Stomach (tissue), 9 donors: ENCODE results near the gene INSIG2. TPM values are rescaled to one million over a fixed set of nuclear protein-coding genes. Genes with fewer than 3 reads are reported as not detected.

Source experiments
- DNase-seq, 2 donors: peaks; one replicate each; pipeline versions ENCODE4 v3.0.0 to v3.0.0-alpha.2; 2013 to 2019
- H3K27ac ChIP-seq, 5 donors: fragments of 200-600 bp in 4 of 5; sonication (generic) in 4 of 5; one replicate each; pipeline ENCODE4 v1.5.1; 2013 to 2019; ENCODE audit warnings: mild to moderate bottlenecking in 1 of 5, moderate library complexity in 1 of 5
- H3K27me3 ChIP-seq, 3 donors: fragments of 200-600 bp; sonication (generic); one replicate each; pipeline ENCODE4 v1.5.1; 2017 to 2019; ENCODE audit warnings: mixed run types in 1 of 3
- H3K36me3 ChIP-seq, 4 donors: fragments of 200-600 bp; sonication (generic); 1 replicate in 3 of 4; 2 replicates in 1 of 4; pipeline ENCODE4 v1.5.1; 2016 to 2019
- H3K4me1 ChIP-seq, 4 donors: fragments of 200-600 bp; sonication (generic); one replicate each; pipeline ENCODE4 v1.5.1; 2016 to 2019
- H3K4me3 ChIP-seq, 4 donors: fragments of 200-600 bp; sonication (generic) in 3 of 4; one replicate each; pipeline ENCODE4 v1.5.1; 2016 to 2019; ENCODE audit warnings: mild to moderate bottlenecking in 1 of 4
- H3K9me3 ChIP-seq, 4 donors: fragments of 200-600 bp; sonication (generic); one replicate each; pipeline ENCODE4 v1.5.1; 2016 to 2019
- CTCF ChIP-seq, 7 experiments: fragments of 450-650 bp in 4 of 7; fragments of 200-600 bp in 3 of 7; sonication (generic) in 3 of 7; IDR thresholded peaks; one replicate each; pipeline ENCODE4 v1.5.1; 2016 to 2019; ENCODE audit warnings: antibody characterized with exemption in 7 of 7, control low read depth in 2 of 7, mild to moderate bottlenecking in 1 of 7
- EP300 ChIP-seq: sonication (generic); formaldehyde crosslinking; IDR thresholded peaks from one replicate; pipeline ENCODE4 v1.6.1; 2017; ENCODE audit warnings: antibody characterized with exemption
- POLR2A ChIP-seq, 4 donors: fragments of 450-650 bp; IDR thresholded peaks; one replicate each; pipeline ENCODE4 v1.6.1; 2016; ENCODE audit warnings: antibody characterized with exemption in 4 of 4, control low read depth in 2 of 4, mild to moderate bottlenecking in 1 of 4, moderate library complexity in 1 of 4
- POLR2AphosphoS5 ChIP-seq, 3 donors: sonication (generic); formaldehyde crosslinking; IDR thresholded peaks; one replicate each; pipeline ENCODE4 v1.6.1; 2016; ENCODE audit warnings: antibody characterized with exemption in 3 of 3
- WGBS, 5 donors: extraction: QIAGEN DNeasy Blood & Tissue Kit in 3 of 5; methylation state at CpG; one replicate each; pipeline versions ENCODE4 v1.1.5 to v1.1.7; 2013 to 2018; 5-methylcytosine and 5-hydroxymethylcytosine counted together
- intact Hi-C: fragments of 100-400 bp; cut with DNase I; formaldehyde crosslinking; loops from one replicate; pipeline ENCODE4 v1.15.1; 2023; ENCODE audit warnings: low total_unique reads
- polyA plus RNA-seq, 3 donors: library from polyadenylated mRNA; stranded (reverse); fragments of 200-250 nt; gene quantifications; one replicate each; pipeline ENCODE4 v1.2.3, GENCODE V29; 2013
- total RNA-seq, 5 donors: library from RNA; depleted of rRNA; stranded (reverse); fragments of >200 nt; gene quantifications; one replicate each; pipeline versions ENCODE4 v1.1.0 to v1.2.3, GENCODE V29; 2014 to 2016
- donor health status: healthy with polysubstance abuse.
- donor health status: Bipolar disorder and iron deficiency.
- donor health status: healthy.

Gene INSIG2
- total and polyA plus RNA-seq, 8 donors = 6.7 to 37.8 (median 10.4) TPM

GRCh38 chr2:118112771-118113334 lies 24.6 kb downstream of the INSIG2 start:
- Histone ChIP-seq H3K36me3 (peaks cover 8 to 36% (median 27%) of the 10 kb centered on the region in 4 donors), H3K4me1 (peaks cover 0 to 13% (median 7%) of the 10 kb centered on the region in 4 donors), H3K9me3 (no peaks in the 10 kb centered on the region), H3K27ac (no peak overlapping the region), H3K4me3 (no peak overlapping the region), H3K27me3 (no peaks in the 10 kb centered on the region)
- TF ChIP-seq POLR2AphosphoS5 (IDR thresholded peaks at IDR 0.05) (no peak), POLR2A (IDR thresholded peaks at IDR 0.05) (no peak), CTCF (IDR thresholded peaks at IDR 0.05) (no peak), EP300 (no peak)
- intact Hi-C loops = no loop called here
- whole genome bisulfite sequencing, 5 donors = 49 to 69% (median 52%) methylated on average over 4 of the region's 4 CpGs
- DNase-seq = peak in 1 of 2 donors; percentile 35

GRCh38 chr2:118114863-118115262 lies 26.6 kb downstream of the INSIG2 start:
- H3K4me3 ChIP-seq = no peak overlapping the region
- no peak for TF ChIP-seq POLR2AphosphoS5 (IDR thresholded peaks at IDR 0.05)
- no peak for TF ChIP-seq EP300
- no peak for TF ChIP-seq POLR2A (IDR thresholded peaks at IDR 0.05)
- TF ChIP-seq CTCF (IDR thresholded peaks at IDR 0.05) = no peak
- no peak for DNase-seq
- H3K27me3 ChIP-seq = no peaks in the 10 kb centered on the region
- peaks cover 0 to 25% (median 7%) of the 10 kb centered on the region in 4 donors for H3K4me1 ChIP-seq
- H3K36me3 ChIP-seq = peaks cover 0 to 18% (median 9%) of the 10 kb centered on the region in 4 donors
- no peak overlapping the region for H3K27ac ChIP-seq
- no peaks in the 10 kb centered on the region for H3K9me3 ChIP-seq
- WGBS, 5 donors = 73 to 85% (median 83%) methylated on average over 2 of the region's 2 CpGs
- intact Hi-C loops = no loop called here

GRCh38 chr2:118115761-118116160 lies 27.5 kb downstream of the INSIG2 start:
- H3K4me3 ChIP-seq = no peak overlapping the region
- intact Hi-C loops = no loop called here

GRCh38 chr2:118118479-118118878 lies 30.2 kb downstream of the INSIG2 start:
- TF ChIP-seq POLR2AphosphoS5 (IDR thresholded peaks at IDR 0.05) (no peak), EP300 (no peak), POLR2A (IDR thresholded peaks at IDR 0.05) (no peak), CTCF (IDR thresholded peaks at IDR 0.05) (no peak)
- 24 to 43% (median 28%) methylated on average over 5 of the region's 5 CpGs for WGBS, 5 donors
- DNase-seq = peak in 1 of 2 donors; percentile 14
- Histone ChIP-seq H3K4me3 (no peak overlapping the region), H3K9me3 (no peaks in the 10 kb centered on the region), H3K27ac (no peak overlapping the region), H3K27me3 (no peaks in the 10 kb centered on the region), H3K4me1 (peaks cover 0 to 29% (median 6%) of the 10 kb centered on the region in 4 donors), H3K36me3 (no peaks in the 10 kb centered on the region)
- intact Hi-C loops = no loop called here

More at GRCh38 chr2:118115761-118116160, 27.5 kb downstream of the INSIG2 start:
- WGBS, 5 donors = 91 to 98% (median 94%) methylated on average over 4 of the region's 4 CpGs
- Histone ChIP-seq H3K36me3 (peaks cover 0 to 11% (median 5%) of the 10 kb centered on the region in 4 donors), H3K27ac (no peak overlapping the region), H3K9me3 (no peaks in the 10 kb centered on the region), H3K27me3 (no peaks in the 10 kb centered on the region), H3K4me1 (peaks cover 0 to 25% (median 7%) of the 10 kb centered on the region in 4 donors)
- no peak for TF ChIP-seq POLR2AphosphoS5 (IDR thresholded peaks at IDR 0.05)
- no peak for TF ChIP-seq CTCF (IDR thresholded peaks at IDR 0.05)
- TF ChIP-seq POLR2A (IDR thresholded peaks at IDR 0.05) = no peak
- no peak for TF ChIP-seq EP300
- DNase-seq = no peak
